GM18507 (cell line): ENCODE results near the gene NFYC.

Experiments
- DNase-seq: peaks from one replicate; pipeline ENCODE4 v3.0.0; 2011; ENCODE audit warnings: low read depth; ENCODE audit not compliant: insufficient read length; ENCODE audit errors: extremely low spot score
- FAIRE-seq: peaks from 2 replicates; lab custom pipeline; 2011; peaks lifted over from hg19 to GRCh38; lab: Jason Lieb, UNC

Gene NFYC

DNA sequence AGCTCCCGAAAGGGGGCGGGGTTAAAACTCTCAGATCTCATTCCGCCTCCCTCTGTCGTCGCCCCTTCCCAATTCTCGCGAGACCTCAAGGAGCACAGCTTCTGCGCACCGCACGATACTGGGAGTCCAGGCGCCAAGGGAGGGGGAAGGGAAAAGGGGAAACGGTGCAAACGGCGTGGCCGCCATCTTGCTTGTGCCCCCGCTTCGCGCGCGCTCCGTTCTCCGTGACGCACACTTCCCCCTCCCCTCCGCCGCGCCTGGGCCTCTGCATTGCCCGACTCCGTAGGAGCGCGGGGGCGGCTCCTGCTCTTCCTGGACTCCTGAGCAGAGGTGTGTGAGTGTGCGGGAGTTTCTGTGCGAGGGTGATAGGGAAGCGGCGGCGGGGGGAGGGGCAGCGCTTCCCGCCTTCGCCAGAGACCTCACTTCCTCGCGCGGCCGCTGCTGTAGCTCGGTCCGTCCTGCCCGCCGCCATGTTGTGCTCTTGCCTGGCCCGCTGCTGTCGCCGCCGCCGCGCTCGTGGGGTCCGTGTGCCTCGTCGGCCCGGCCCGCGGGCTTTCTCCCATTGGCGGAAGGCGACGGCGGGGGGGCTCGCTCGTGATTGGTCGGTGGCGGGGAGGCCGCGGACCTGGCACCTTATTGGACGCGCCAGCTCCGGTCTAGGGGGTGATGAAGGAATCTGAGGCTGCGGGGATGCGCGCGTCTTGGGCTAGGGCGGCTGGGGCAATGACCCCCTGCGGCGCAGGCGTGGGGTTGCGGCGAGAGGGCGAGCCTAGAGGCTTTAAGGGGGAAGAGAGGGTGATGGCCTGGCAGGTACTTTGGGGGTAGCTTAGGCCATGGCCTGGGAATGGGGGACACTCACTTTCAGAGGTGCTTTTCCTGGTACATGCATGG lies at the start of gene NFYC:
NFYC (plus strand) TSS at position 167 of the 891 bp plus-strand sequence. CDS start 47,140 bp downstream, outside the sequence.
- DNase-seq (peak; percentile 91), FAIRE-seq (peak; percentile 95)

DNA sequence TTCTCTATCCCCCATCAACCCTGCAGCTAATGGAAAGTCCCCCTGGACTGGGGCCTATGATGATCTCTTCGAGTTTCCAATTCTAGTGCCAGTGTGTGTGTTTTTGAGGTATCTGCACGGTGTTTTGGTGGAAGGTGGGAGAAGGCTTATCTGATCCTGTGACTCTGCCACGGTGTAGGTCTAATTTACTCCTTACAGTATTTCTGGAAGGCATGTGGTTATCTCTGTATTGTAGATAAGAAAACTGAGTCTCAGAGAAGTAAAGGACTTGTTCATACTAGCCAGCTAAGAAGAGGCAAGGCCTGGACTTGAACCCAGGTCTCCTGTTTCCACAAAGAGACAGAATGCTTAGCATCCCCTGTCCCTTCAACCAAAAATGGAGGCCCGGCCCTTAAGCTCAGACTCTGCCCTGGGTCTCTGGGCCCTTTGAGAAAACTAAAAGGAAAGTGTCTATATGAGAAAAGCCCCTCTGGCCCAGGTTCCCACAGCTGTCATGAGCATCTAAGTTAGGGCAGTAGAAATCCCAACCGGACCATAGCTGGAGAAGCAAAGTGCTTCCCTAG lies 46.3 kb upstream of the NFYC start:
- no peak for FAIRE-seq
- no peak for DNase-seq

GRCh38 chr1:40646315-40646714 lies 45.2 kb upstream of the NFYC start:
- FAIRE-seq: no peak
- no peak for DNase-seq

GRCh38 chr1:40648200-40648599 lies 43.3 kb upstream of the NFYC start:
- FAIRE-seq (no peak), DNase-seq (no peak)

GRCh38 chr1:40648928-40649591 lies 42.4 kb upstream of the NFYC start:
- FAIRE-seq (no peak), DNase-seq (no peak)

DNA sequence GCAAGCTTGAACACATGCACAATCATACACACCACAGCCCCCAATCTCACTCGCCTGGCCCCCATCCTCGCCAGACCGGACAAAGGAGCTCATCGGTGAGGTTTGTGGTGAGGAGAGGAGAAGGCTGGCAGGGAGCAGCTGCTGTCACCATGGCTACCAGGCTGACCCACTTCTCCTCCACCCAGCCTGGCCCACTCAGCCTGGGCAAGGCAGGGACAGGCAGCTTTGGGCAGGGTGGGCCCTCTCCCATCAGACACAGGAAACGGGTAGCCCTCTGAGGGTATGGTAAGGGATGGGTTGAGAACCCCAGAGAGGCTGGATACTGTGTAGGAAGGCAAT lies 41.9 kb upstream of the NFYC start:
- FAIRE-seq: no peak
- DNase-seq: no peak

GRCh38 chr1:40650075-40650474 lies 41.4 kb upstream of the NFYC start:
- DNase-seq (no peak), FAIRE-seq (no peak)

DNA sequence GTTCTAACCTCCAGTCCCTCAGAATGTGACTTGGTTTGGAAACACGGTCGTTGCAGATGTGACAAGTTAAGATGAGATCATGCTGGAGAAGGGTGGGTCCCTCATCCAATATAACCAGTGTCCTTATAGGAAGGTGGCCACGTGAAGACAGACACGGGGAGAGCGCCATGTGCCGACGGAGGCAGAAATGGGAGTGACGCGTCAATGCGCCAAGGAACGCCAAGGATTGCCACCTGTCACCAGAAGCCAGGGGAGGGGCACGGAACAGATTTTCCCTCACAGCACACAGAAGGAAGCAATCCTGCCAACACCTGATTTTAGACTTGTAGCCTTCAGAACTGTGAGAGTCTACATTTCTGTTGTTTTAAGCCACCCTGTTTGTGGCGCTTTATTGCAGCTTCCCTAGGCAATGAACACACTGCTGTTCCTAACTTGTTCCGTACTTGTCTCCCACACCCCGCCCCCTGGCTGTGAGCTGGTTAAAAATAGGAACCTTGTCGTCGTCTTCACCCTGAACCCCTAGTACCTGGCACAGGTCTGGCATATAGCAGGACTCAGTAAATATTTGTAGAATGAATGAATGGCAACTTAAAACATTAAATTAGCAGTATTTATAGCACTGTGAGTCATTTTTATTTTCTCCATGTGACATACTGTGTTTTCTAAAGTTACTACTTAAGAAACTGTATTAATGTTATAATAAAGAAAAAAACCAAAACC lies 40.2 kb upstream of the NFYC start:
- no peak for FAIRE-seq
- DNase-seq: no peak

- DNase-seq (no peak), FAIRE-seq (no peak)
Measured at GRCh38 chr1:40652468-40652867, 39.0 kb upstream of the NFYC start.

- no peak for FAIRE-seq
- no peak for DNase-seq
Measured at GRCh38 chr1:40652979-40653378, 38.5 kb upstream of the NFYC start.

DNA sequence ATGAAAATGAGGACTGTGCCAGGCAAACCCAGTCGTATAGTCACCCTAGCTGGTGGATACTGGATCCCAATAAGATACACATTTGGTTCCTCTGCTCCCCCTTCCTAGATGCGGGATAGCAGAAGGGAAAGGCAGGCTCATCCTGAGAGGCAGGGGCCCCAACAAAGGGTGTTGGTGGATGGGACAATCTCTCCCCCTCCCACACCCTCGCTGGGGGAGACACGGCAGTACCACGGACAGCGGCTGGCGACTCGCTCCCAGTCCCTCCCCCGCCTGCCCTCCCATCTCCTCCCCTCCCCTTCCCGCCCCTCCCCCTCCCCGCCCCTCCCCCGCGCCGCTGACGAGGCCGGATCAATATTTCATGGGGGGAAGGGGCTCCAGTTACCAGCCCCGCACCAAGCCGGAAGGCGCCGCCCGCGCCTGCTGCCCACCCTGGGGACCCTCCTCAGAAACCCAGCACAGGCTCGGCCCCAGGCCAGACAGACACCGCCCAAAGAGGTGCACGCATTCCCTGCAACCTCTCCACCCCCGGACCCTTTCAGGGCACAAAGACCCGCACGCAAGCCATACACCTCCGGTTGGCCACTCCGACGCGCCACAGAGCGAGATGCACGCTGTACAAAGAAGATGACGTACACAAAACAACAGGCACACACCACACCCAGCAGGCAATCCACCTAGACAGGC lies 37.5 kb upstream of the NFYC start:
- FAIRE-seq (no peak), DNase-seq (no peak)

- no peak for FAIRE-seq
- no peak for DNase-seq
Measured at GRCh38 chr1:40657046-40657445, 34.5 kb upstream of the NFYC start.

GRCh38 chr1:40658751-40659648 lies 32.5 kb upstream of the NFYC start:
- no peak for FAIRE-seq

DNA sequence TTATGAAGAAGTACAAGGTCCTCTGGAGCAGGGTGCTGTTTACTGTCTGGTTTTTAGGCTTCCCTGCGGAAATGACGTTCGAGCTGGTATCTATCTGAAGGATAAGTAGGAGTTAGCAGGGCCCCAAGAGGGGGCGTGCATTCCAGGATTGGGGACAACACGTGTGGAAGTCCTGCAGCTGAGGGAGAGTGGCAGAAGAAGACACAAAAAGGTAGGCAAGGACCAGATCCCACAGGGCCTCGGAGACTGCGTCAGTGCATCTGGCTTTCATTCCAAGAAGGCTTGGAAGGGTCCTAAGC lies 31.9 kb upstream of the NFYC start:
- FAIRE-seq (no peak), DNase-seq (no peak)

More at GRCh38 chr1:40658751-40659648, 32.5 kb upstream of the NFYC start:
- no peak for DNase-seq

DNA sequence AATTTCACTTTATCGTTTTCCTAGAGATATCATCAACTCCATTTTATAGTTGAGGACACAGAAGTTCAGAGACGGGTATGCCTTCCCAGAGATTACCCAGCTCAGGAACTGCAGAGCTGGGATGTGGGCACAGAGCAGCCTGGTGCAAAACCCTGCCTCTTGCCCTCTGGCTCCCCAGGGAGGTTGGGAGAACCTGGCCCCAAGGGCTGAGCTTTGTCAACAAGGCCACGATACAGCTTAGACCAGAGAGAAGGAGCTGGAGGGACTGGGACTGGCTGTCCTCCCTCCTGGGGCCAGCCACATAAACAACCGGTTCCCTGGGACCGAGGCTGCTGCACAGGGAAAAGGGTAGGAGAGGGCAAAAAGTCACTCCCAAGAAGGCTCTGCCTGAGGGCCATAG lies 29.8 kb upstream of the NFYC start:
- DNase-seq: no peak
- FAIRE-seq: no peak

DNA sequence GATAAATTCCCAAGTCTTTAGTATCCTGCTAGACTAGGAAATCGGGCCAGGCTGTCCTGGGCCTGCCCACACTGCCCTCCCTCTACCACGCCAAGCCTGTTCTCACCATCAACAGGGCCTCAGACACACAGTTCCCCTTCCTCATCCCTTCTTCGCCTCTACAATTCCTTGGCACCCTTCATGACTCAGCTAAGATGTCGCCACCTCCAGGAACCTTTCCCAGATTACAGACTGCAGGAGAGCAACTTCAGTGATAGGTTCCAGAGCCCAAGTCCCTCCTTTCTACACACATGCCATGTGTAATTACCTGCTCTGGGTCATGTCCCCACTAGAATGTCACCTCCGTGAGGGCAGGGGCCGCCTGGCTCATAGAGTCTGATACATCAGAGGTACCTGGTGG lies 29.4 kb upstream of the NFYC start:
- no peak for FAIRE-seq
- DNase-seq: no peak

DNA sequence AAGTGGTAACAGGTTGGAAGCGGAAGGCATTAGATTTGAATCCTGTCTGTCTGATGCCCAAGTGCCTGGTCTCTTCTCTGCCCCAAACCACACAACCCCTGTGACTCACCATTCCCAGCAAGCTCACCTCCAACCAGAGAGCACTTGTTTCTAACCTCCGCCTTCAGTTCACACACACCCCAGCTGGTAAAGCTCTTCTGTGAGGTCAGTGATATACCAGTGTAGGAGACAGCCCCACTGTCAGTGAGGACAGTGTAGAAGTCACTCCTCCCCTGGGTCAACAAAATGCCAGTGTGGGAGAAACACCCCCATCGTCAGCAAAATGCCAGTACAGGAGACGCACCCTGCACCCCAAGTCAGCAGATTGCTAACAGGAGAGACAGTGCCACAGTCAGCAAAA lies 28.6 kb upstream of the NFYC start:
- no peak for FAIRE-seq

GRCh38 chr1:40663324-40664166 lies 28.0 kb upstream of the NFYC start:
- DNase-seq: no peak

More for the DNA sequence above, 28.6 kb upstream of the NFYC start:
- no peak for DNase-seq

More at GRCh38 chr1:40663324-40664166, 28.0 kb upstream of the NFYC start:
- FAIRE-seq: no peak
